Upper lobe of right lung (tissue), 1 donor: ENCODE data around the gene DNAJC6. TPM values are rescaled to one million over a fixed set of nuclear protein-coding genes. Genes with fewer than 3 reads are reported as not detected.
"Not testable (repeated sequence)": the region's sequence is repeated elsewhere in the genome, so short reads cannot be mapped to it uniquely, and the experiment has no call there.

Experiments used
- ATAC-seq: fragments of 200-7000 bp; cut with Tn5 transposase; one replicate; pipeline ENCODE4 v1.9.1; 2020; ENCODE audit warnings: mild to moderate bottlenecking, moderate library complexity
- DNase-seq: peaks from one replicate; pipeline ENCODE4 v3.0.0-alpha.2; 2020
- H3K27ac ChIP-seq: fragments of 200-600 bp; one replicate; pipeline ENCODE4 v1.8.0; 2022
- H3K27me3 ChIP-seq: fragments of 200-600 bp; one replicate; pipeline ENCODE4 v1.8.0; 2022; ENCODE audit warnings: mild to moderate bottlenecking
- H3K36me3 ChIP-seq: fragments of 200-600 bp; one replicate; pipeline ENCODE4 v1.8.0; 2022
- H3K4me1 ChIP-seq: fragments of 200-600 bp; one replicate; pipeline ENCODE4 v1.8.0; 2022
- H3K4me3 ChIP-seq: fragments of 200-600 bp; one replicate; pipeline ENCODE4 v1.8.0; 2022; ENCODE audit warnings: mild to moderate bottlenecking
- H3K9me3 ChIP-seq: fragments of 200-600 bp; one replicate; pipeline ENCODE4 v1.8.0; 2022
- intact Hi-C: fragments of 100-400 bp; cut with DNase I; formaldehyde crosslinking; loops from one replicate; pipeline ENCODE4 v1.11.0; 2022
- total RNA-seq: library from RNA; stranded (reverse); fragmentation: NEBNext Ultra II Directional; extraction: Animal tissue kit (Norgen Biotek cat#: 25700); gene quantifications from one replicate; pipeline ENCODE4 v1.2.1, GENCODE V29; 2021
- TF ChIP-seq, protein P1 (sequence below): fragments of 200-600 bp; IDR thresholded peaks from one replicate; pipeline ENCODE4 v1.8.0; 2022; ENCODE audit warnings: antibody characterized with exemption
- donor health status: DM: no; HTN: yes; CAD: no; lungs with severe emphysema.

Gene DNAJC6
- total RNA-seq, 1 donor from 2014 or later: 6.6 TPM

GRCh38 chr1:65443647-65444046 is 134.3 kb downstream of the DNAJC6 start:
- Histone ChIP-seq H3K4me3 (no peak overlapping the region), H3K27me3 (no peaks in the 10 kb centered on the region), H3K27ac (no peak overlapping the region), H3K36me3 (no peaks in the 10 kb centered on the region), H3K4me1 (no peaks in the 10 kb centered on the region), H3K9me3 (no peaks in the 10 kb centered on the region)
- ATAC-seq (no peak), DNase-seq (no peak)
- intact Hi-C loops: no loop called here
- TF ChIP-seq, protein P1, sequence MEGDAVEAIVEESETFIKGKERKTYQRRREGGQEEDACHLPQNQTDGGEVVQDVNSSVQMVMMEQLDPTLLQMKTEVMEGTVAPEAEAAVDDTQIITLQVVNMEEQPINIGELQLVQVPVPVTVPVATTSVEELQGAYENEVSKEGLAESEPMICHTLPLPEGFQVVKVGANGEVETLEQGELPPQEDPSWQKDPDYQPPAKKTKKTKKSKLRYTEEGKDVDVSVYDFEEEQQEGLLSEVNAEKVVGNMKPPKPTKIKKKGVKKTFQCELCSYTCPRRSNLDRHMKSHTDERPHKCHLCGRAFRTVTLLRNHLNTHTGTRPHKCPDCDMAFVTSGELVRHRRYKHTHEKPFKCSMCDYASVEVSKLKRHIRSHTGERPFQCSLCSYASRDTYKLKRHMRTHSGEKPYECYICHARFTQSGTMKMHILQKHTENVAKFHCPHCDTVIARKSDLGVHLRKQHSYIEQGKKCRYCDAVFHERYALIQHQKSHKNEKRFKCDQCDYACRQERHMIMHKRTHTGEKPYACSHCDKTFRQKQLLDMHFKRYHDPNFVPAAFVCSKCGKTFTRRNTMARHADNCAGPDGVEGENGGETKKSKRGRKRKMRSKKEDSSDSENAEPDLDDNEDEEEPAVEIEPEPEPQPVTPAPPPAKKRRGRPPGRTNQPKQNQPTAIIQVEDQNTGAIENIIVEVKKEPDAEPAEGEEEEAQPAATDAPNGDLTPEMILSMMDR: no peak

DNA sequence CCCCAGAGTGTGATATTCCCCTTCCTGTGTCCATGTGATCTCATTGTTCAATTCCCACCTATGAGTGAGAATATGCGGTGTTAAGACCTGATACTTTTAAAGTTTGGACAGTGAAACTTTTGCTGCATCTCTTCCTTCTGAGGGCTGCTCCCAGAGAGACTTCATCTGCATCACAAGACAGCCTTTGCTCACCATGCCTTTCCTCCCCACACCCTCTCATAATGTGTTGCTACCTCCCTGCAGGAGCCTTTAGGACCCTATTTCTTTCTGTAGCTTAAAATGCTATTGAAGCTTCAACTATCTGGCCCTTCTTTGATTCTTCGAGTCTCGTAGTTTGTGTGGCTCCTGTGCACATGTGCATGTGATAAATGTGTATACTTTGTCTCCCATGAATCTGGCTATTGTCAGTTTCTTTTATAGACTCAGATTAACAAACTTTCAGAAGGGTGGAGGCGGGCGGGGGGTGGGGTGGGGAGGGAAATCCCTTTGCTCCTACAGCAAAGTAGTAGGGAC is 134.8 kb downstream of the DNAJC6 start:
- intact Hi-C loops: no loop called here
- Histone ChIP-seq H3K27me3 (no peaks in the 10 kb centered on the region), H3K9me3 (no peaks in the 10 kb centered on the region), H3K4me3 (no peak overlapping the region), H3K36me3 (no peaks in the 10 kb centered on the region), H3K27ac (no peak overlapping the region), H3K4me1 (no peaks in the 10 kb centered on the region)
- TF ChIP-seq, protein P1: no peak
- ATAC-seq (no peak), DNase-seq (no peak)

- intact Hi-C loops: no loop called here
- Histone ChIP-seq H3K4me3 (no peak overlapping the region), H3K9me3 (no peaks in the 10 kb centered on the region), H3K4me1 (no peaks in the 10 kb centered on the region), H3K36me3 (no peaks in the 10 kb centered on the region), H3K27ac (no peak overlapping the region), H3K27me3 (no peaks in the 10 kb centered on the region)
- TF ChIP-seq, protein P1: no peak
- no peak for DNase-seq
- ATAC-seq: no peak
Observed at GRCh38 chr1:65445837-65446236, 136.5 kb downstream of the DNAJC6 start.

DNA sequence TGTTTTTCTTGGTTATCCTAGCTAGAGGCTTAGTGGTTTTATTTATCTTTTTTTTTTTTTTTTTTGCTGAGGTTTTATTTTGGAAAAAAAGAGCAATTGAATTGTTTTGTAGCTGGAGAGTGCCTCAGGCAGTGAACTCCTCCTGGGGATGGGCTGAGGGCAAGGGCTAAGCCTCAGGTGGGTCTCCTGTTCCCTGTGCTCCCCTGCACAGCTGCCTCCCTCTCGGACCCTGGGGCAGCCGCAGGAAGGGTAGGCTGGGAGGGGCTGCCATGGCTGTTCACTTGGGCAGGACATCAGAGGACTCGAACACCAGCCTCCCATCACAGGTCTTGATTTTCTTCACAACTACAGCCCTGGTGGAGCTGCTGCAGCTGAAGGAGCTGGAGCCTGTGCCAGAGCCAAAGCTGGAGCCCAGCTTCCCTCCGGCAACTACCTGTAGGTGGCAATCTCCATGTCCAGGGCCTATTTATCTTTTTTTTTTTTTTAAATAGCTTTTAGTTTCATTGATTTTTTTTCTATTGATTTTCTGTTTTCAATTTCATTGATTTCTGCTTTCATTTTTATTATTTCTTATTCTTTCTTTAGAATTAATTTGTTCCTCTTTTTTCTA is 140.0 kb downstream of the DNAJC6 start:
- Histone ChIP-seq H3K27me3 (no peaks in the 10 kb centered on the region), H3K36me3 (no peaks in the 10 kb centered on the region), H3K27ac (no peak overlapping the region), H3K4me1 (no peaks in the 10 kb centered on the region), H3K4me3 (no peak overlapping the region), H3K9me3 (no peaks in the 10 kb centered on the region)
- intact Hi-C loops: no loop called here
- TF ChIP-seq, protein P1: no peak
- ATAC-seq: no peak
- no peak for DNase-seq

DNA sequence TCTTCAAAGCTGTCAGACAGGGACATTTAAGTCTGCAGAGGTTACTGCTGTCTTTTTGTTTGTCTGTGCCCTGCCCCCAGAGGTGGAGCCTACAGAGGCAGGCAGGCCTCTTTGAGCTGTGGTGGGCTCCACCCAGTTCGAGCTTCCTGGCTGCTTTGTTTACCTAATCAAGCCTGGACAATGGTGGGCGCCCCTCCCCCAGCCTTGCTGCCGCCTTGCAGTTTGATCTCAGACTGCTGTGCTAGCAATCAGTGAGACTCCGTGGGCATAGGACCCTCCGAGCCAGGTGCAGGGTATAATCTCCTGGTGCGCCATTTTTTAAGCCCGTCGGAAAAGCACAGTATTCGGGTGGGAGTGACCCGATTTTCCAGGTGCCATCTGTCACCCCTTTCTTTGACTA is 146.3 kb downstream of the DNAJC6 start:
- H3K9me3 ChIP-seq, H3K4me1 ChIP-seq, ATAC-seq, H3K27me3 ChIP-seq, H3K4me3 ChIP-seq, H3K36me3 ChIP-seq, intact Hi-C loops, H3K27ac ChIP-seq, DNase-seq: not testable (repeated sequence)

GRCh38 chr1:65456481-65456880 is 147.1 kb downstream of the DNAJC6 start:
- H3K9me3 ChIP-seq: no peaks in the 10 kb centered on the region
- H3K27me3 ChIP-seq: no peaks in the 10 kb centered on the region
- H3K36me3 ChIP-seq: no peaks in the 10 kb centered on the region
- no peak for DNase-seq
- intact Hi-C loops: no loop called here
- H3K4me3 ChIP-seq: no peak overlapping the region
- H3K27ac ChIP-seq: no peak overlapping the region
- TF ChIP-seq, protein P1: no peak
- no peaks in the 10 kb centered on the region for H3K4me1 ChIP-seq
- ATAC-seq: no peak
